GM13976 (cell line): ENCODE results near the gene APPL2.

Experiments used
- DNase-seq: peaks from one replicate; pipeline ENCODE4 v3.0.0; 2012; ENCODE audit warnings: low spot score
- CTCF ChIP-seq: IDR thresholded peaks from 2 replicates; pipeline ENCODE4 v1.5.1; 2012; ENCODE audit warnings: borderline replicate concordance, mild to moderate bottlenecking; ENCODE audit not compliant: insufficient read depth; ENCODE audit errors: extremely low read depth, missing control alignments, control extremely low read depth
- in situ Hi-C: fragments of 300-500 bp; cut with MboI; formaldehyde crosslinking; loops from one replicate; pipeline ENCODE4 v1.12.0; 2022; ENCODE audit warnings: low sequenced_read_pairs, mixed read lengths, inconsistent platforms; ENCODE audit not compliant: unreplicated experiment

Gene APPL2

GRCh38 chr12:105240228-105240627 is 4.3 kb upstream of the APPL2 start:
- DNase-seq = no peak
- in situ Hi-C loops = no loop called here
- TF ChIP-seq CTCF = no peak

- no peak for TF ChIP-seq CTCF
- DNase-seq = no peak
- in situ Hi-C loops = no loop called here
These were observed 3.3 kb upstream of the APPL2 start for GRCh38 chr12:105239304-105239703.

- no peak for DNase-seq
- TF ChIP-seq CTCF = no peak
- in situ Hi-C loops = no loop called here
These were observed 1.7 kb upstream of the APPL2 start for GRCh38 chr12:105237666-105238065.

GRCh38 chr12:105235281-105235731 is 668 bp downstream of the APPL2 start:
- DNase-seq = no peak
- no peak for TF ChIP-seq CTCF
- in situ Hi-C loops = no loop called here

- no peak for DNase-seq
- in situ Hi-C loops = no loop called here
- no peak for TF ChIP-seq CTCF
These were observed 1.8 kb downstream of the APPL2 start for GRCh38 chr12:105234197-105234596.

GRCh38 chr12:105233041-105233905 is 2.7 kb downstream of the APPL2 start:
- DNase-seq = no peak
- in situ Hi-C loops = no loop called here
- TF ChIP-seq CTCF = no peak
